Tibial nerve (tissue), 4 donors: Measurements from ENCODE around the gene CCR4. TPM values are rescaled to one million over a fixed set of nuclear protein-coding genes. Genes with fewer than 3 reads are reported as not detected.
"Not testable (repeated sequence)": the region's sequence is repeated elsewhere in the genome, so short reads cannot be mapped to it uniquely, and the experiment has no call there.

ENCODE experiments used
- DNase-seq, 2 donors: peaks; one replicate each; pipeline ENCODE4 v3.0.0-alpha.2; 2019; ENCODE audit warnings: low spot score in 2 of 2
- H3K27ac ChIP-seq, 4 donors: fragments of 200-600 bp; sonication (generic) in 3 of 4; one replicate each; pipeline ENCODE4 v1.5.1; 2017 to 2019; ENCODE audit warnings: mild to moderate bottlenecking in 1 of 4
- H3K27me3 ChIP-seq, 2 donors: fragments of 200-600 bp; sonication (generic) in 1 of 2; one replicate each; pipeline versions ENCODE4 v1.5.1 to v1.6.0; 2017 to 2019
- H3K36me3 ChIP-seq, 3 donors: fragments of 200-600 bp; sonication (generic); one replicate each; pipeline ENCODE4 v1.5.1; 2018 to 2019
- H3K4me1 ChIP-seq, 4 donors: fragments of 200-600 bp; sonication (generic) in 3 of 4; one replicate each; pipeline ENCODE4 v1.5.1; 2017 to 2019
- H3K4me3 ChIP-seq, 4 donors: fragments of 200-600 bp; sonication (generic) in 3 of 4; one replicate each; pipeline ENCODE4 v1.5.1; 2017 to 2019; ENCODE audit warnings: mild to moderate bottlenecking in 1 of 4, moderate library complexity in 1 of 4
- H3K9me3 ChIP-seq, 4 donors: fragments of 200-600 bp; sonication (generic) in 3 of 4; one replicate each; pipeline ENCODE4 v1.5.1; 2017 to 2019
- EP300 ChIP-seq, 2 donors: sonication (generic); formaldehyde crosslinking; IDR thresholded peaks; one replicate each; pipeline ENCODE4 v1.6.1; 2017; ENCODE audit warnings: antibody characterized with exemption in 2 of 2, mild to moderate bottlenecking in 1 of 2
- POLR2A ChIP-seq, 2 donors: fragments of 450-650 bp; IDR thresholded peaks; one replicate each; pipeline ENCODE4 v1.6.1; 2017; ENCODE audit warnings: antibody characterized with exemption in 2 of 2, mild to moderate bottlenecking in 2 of 2, moderate library complexity in 2 of 2
- WGBS, 2 donors: methylation state at CpG; one replicate each; pipeline ENCODE4 v1.1.5; 2018; 5-methylcytosine and 5-hydroxymethylcytosine counted together
- total RNA-seq, 4 donors: library from RNA; depleted of rRNA; stranded (reverse); fragments of >200 nt; gene quantifications; one replicate each; pipeline ENCODE4 v1.1.0, GENCODE V29; 2016
- TF ChIP-seq, protein P1 (sequence below), 5 experiments: fragments of 200-600 bp in 3 of 5; fragments of 450-650 bp in 2 of 5; sonication (generic) in 3 of 5; IDR thresholded peaks; one replicate each; pipeline ENCODE4 v1.5.1; 2016 to 2019; ENCODE audit warnings: antibody characterized with exemption in 5 of 5, mild to moderate bottlenecking in 3 of 5, moderate library complexity in 2 of 5

The CCR4 gene
- total RNA-seq, 4 donors from 2014 or later = 0.21 to 0.30 TPM; not detected in 2

DNA sequence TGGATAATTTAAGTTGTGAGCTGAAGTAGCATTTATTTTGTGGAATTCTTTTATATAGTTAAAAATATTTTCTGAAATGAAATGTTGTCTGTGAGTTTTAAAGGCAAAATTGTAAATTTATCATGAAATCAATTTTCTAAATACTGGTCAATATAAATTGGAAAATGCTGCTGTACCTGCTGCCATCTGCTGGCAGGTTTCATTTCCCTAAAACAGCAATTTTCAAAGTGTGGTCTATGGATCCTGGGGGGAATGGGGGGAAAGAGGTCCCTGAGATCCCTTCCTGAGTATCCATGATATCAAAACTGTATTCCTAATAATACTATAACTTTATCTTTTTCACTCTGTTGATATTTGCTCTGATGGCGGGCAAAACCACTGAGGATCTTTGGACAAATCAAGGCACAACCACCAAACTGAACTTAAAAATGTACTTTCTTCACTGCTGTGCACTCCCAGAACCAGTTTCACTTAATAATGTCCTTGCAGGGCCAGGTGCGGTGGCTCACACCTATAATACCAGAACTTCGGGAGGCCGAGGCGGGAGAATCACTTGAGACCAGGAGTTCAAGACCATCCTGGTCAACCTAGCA is 17.2 kb upstream of the CCR4 start:
- no peaks in the 10 kb centered on the region for H3K9me3 ChIP-seq
- TF ChIP-seq, protein P1, sequence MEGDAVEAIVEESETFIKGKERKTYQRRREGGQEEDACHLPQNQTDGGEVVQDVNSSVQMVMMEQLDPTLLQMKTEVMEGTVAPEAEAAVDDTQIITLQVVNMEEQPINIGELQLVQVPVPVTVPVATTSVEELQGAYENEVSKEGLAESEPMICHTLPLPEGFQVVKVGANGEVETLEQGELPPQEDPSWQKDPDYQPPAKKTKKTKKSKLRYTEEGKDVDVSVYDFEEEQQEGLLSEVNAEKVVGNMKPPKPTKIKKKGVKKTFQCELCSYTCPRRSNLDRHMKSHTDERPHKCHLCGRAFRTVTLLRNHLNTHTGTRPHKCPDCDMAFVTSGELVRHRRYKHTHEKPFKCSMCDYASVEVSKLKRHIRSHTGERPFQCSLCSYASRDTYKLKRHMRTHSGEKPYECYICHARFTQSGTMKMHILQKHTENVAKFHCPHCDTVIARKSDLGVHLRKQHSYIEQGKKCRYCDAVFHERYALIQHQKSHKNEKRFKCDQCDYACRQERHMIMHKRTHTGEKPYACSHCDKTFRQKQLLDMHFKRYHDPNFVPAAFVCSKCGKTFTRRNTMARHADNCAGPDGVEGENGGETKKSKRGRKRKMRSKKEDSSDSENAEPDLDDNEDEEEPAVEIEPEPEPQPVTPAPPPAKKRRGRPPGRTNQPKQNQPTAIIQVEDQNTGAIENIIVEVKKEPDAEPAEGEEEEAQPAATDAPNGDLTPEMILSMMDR (IDR thresholded peaks at IDR 0.05) = peak; percentile 35 to 50 (median 43)
- no peak for TF ChIP-seq POLR2A (IDR thresholded peaks at IDR 0.05)
- no peaks in the 10 kb centered on the region for H3K4me1 ChIP-seq
- H3K27ac ChIP-seq = no peak overlapping the region
- H3K27me3 ChIP-seq = no peaks in the 10 kb centered on the region
- peak in 1 of 2 donors; percentile 62 for DNase-seq
- 90 to 91% methylated on average over 5 of the region's 5 CpGs for WGBS, 2 donors
- no peaks in the 10 kb centered on the region for H3K36me3 ChIP-seq
- no peak overlapping the region for H3K4me3 ChIP-seq

DNA sequence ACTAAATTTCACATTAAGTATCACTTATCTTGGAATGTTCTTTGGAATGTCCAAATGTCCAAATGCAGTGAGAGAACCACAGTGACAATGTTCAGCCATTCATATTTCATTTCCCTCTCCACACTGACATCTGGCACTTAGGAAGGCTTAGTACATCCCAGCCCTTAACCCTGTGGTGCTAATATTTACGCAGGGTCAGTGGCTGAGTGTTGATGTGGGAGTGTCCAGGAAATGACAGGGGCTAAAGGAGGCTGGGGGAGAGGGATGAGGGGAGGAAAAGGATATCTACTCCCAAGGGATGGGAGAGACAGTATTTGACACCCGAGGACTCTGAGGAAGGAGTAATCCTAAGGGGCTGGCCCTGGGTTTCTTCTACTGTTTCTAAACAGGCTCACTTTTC is 14.1 kb upstream of the CCR4 start:
- WGBS, 2 donors = 19 to 32% methylated on average over 2 of the region's 2 CpGs
- Histone ChIP-seq H3K27ac (no peak overlapping the region), H3K36me3 (no peaks in the 10 kb centered on the region), H3K27me3 (no peaks in the 10 kb centered on the region), H3K9me3 (no peaks in the 10 kb centered on the region), H3K4me1 (no peaks in the 10 kb centered on the region), H3K4me3 (no peak overlapping the region)
- no peak for DNase-seq
- TF ChIP-seq POLR2A (IDR thresholded peaks at IDR 0.05) = no peak
- no peak for TF ChIP-seq EP300 (IDR thresholded peaks at IDR 0.05)
- TF ChIP-seq, protein P1 (IDR thresholded peaks at IDR 0.05) = no peak

- not testable (repeated sequence) for H3K27me3 ChIP-seq, H3K36me3 ChIP-seq, H3K9me3 ChIP-seq, DNase-seq, H3K4me1 ChIP-seq, H3K27ac ChIP-seq, H3K4me3 ChIP-seq
- WGBS, 2 donors = 94 to 96% methylated on average over 30 to 35 of the region's 40 CpGs
Observed at GRCh38 chr3:32939531-32940284, 11.7 kb upstream of the CCR4 start.

GRCh38 chr3:32940726-32941125 is 10.7 kb upstream of the CCR4 start:
- Histone ChIP-seq H3K9me3 (no peaks in the 10 kb centered on the region), H3K27me3 (no peaks in the 10 kb centered on the region), H3K4me1 (no peaks in the 10 kb centered on the region), H3K36me3 (no peaks in the 10 kb centered on the region), H3K27ac (no peak overlapping the region), H3K4me3 (no peak overlapping the region)
- 60 to 69% methylated on average over 16 of the region's 16 CpGs for WGBS, 2 donors
- TF ChIP-seq POLR2A (IDR thresholded peaks at IDR 0.05) (no peak), EP300 (IDR thresholded peaks at IDR 0.05) (no peak)
- TF ChIP-seq, protein P1 (IDR thresholded peaks at IDR 0.05) = no peak
- DNase-seq = no peak

DNA sequence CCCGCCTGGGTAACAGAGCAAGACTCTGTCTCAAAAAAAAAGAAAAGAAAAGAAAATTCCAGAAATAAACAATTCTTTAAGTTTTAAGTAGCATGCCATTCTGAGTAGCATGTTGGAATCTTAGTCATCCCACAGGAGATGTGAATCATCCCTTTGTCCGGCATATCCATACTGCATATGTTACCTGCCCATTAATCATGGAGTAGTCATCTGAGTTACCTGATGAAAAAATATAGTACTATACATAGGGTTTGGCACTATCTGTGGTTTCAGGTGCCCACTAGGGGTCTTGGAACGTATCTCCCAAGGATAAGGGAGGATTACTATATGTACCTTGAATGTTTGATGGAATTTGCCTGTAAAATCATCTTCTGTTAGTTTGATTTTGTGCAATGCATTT is 6.3 kb upstream of the CCR4 start:
- H3K9me3 ChIP-seq = no peaks in the 10 kb centered on the region
- no peaks in the 10 kb centered on the region for H3K4me1 ChIP-seq
- H3K4me3 ChIP-seq = no peak overlapping the region
- no peak for DNase-seq
- TF ChIP-seq POLR2A (IDR thresholded peaks at IDR 0.05) = no peak
- TF ChIP-seq, protein P1 (IDR thresholded peaks at IDR 0.05) = no peak
- TF ChIP-seq EP300 (IDR thresholded peaks at IDR 0.05) = no peak
- H3K27me3 ChIP-seq = no peaks in the 10 kb centered on the region
- no peaks in the 10 kb centered on the region for H3K36me3 ChIP-seq
- H3K27ac ChIP-seq = no peak overlapping the region
- 74 to 91% methylated on average over 3 of the region's 3 CpGs for WGBS, 2 donors

DNA sequence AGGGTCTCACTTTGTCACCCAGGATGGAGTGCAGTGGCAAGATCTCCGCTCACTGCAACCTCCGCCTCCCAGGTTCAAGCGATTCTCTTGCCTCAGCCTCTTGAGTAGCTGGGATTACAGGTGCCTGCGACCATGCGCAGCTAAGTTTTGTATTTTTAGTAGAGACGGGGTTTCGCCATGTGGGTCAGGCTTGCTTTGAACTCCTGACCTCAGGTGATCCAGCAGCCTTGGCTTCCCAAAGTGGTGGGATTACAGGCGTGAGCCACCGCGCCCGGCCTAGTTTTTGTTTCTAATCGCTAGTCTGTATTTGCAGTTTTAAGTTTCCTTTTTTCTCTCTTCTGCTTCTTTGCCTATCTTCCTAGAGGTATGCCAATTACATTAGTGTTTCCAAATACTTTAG is 5.8 kb upstream of the CCR4 start:
- DNase-seq, H3K9me3 ChIP-seq, H3K4me3 ChIP-seq, H3K27ac ChIP-seq, H3K4me1 ChIP-seq, H3K27me3 ChIP-seq, H3K36me3 ChIP-seq: not testable (repeated sequence)
- WGBS, 2 donors = 77 to 87% methylated on average over 12 of the region's 12 CpGs
